Gastroesophageal sphincter (tissue), 4 donors: ENCODE results near the gene RBFOX2. TPM values are rescaled to one million over a fixed set of nuclear protein-coding genes. Genes with fewer than 3 reads are reported as not detected.

Source experiments
- ATAC-seq: fragments of 150-250 bp; one replicate; pipeline ENCODE4 v1.9.1; 2016; ENCODE audit warnings: mild to moderate bottlenecking, moderate library complexity
- H3K27ac ChIP-seq, 4 donors: fragments of 200-600 bp; sonication (generic) in 3 of 4; 1 replicate in 3 of 4; 2 replicates in 1 of 4; pipeline ENCODE4 v1.5.1; 2016 to 2019
- H3K27me3 ChIP-seq: fragments of 200-600 bp; sonication (generic); one replicate; pipeline ENCODE4 v1.5.1; 2019
- H3K36me3 ChIP-seq, 2 donors: fragments of 200-600 bp; sonication (generic); one replicate each; pipeline ENCODE4 v1.5.1; 2019; ENCODE audit warnings: control low read depth in 1 of 2
- H3K4me1 ChIP-seq, 3 donors: fragments of 200-600 bp; sonication (generic); 1 replicate in 2 of 3; 2 replicates in 1 of 3; pipeline ENCODE4 v1.5.1; 2016 to 2019; ENCODE audit warnings: control low read depth in 2 of 3
- H3K4me3 ChIP-seq, 2 donors: fragments of 200-600 bp; sonication (generic); one replicate each; pipeline ENCODE4 v1.5.1; 2019; ENCODE audit warnings: mild to moderate bottlenecking in 1 of 2, moderate library complexity in 1 of 2
- H3K9me3 ChIP-seq, 3 donors: fragments of 200-600 bp; sonication (generic); one replicate each; pipeline ENCODE4 v1.5.1; 2017 to 2019; ENCODE audit warnings: control low read depth in 2 of 3
- CTCF ChIP-seq, 4 experiments: fragments of 200-600 bp in 2 of 4; fragments of 450-650 bp in 2 of 4; sonication (generic) in 1 of 4; IDR thresholded peaks; one replicate each; pipeline ENCODE4 v1.5.1; 2017 to 2019; ENCODE audit warnings: antibody characterized with exemption in 4 of 4, mild to moderate bottlenecking in 2 of 4, moderate library complexity in 2 of 4
- EP300 ChIP-seq: sonication (generic); formaldehyde crosslinking; IDR thresholded peaks from one replicate; pipeline ENCODE4 v1.6.1; 2017; ENCODE audit warnings: antibody characterized with exemption, mild to moderate bottlenecking
- POLR2A ChIP-seq, 2 donors: fragments of 450-650 bp; IDR thresholded peaks; one replicate each; pipeline ENCODE4 v1.6.1; 2017; ENCODE audit warnings: antibody characterized with exemption in 2 of 2, mild to moderate bottlenecking in 2 of 2, moderate library complexity in 1 of 2
- POLR2AphosphoS5 ChIP-seq: sonication (generic); formaldehyde crosslinking; IDR thresholded peaks from one replicate; pipeline ENCODE4 v1.6.1; 2017; ENCODE audit warnings: antibody characterized with exemption
- WGBS, 2 donors: methylation state at CpG; one replicate each; pipeline ENCODE4 v1.1.5; 2018; ENCODE audit warnings: low coverage in 1 of 2; 5-methylcytosine and 5-hydroxymethylcytosine counted together
- total RNA-seq, 4 donors: library from RNA; depleted of rRNA; stranded (reverse); fragments of >200 nt; gene quantifications; one replicate each; pipeline ENCODE4 v1.1.0, GENCODE V29; 2016

The RBFOX2 gene
- total RNA-seq, 4 donors from 2014 or later: 120 to 197 (median 169) TPM

- no peak for ATAC-seq
- H3K4me1 ChIP-seq: peaks cover 0 to 2% (median 0%) of the 10 kb centered on the region in 3 donors
These were observed 267.6 kb downstream of the RBFOX2 start for GRCh38 chr22:35761037-35761436.

GRCh38 chr22:35758394-35758793 lies 270.2 kb downstream of the RBFOX2 start:
- no peaks in the 10 kb centered on the region for H3K4me1 ChIP-seq
- no peaks in the 10 kb centered on the region for H3K9me3 ChIP-seq
- H3K36me3 ChIP-seq: peaks cover 4 to 44% of the 10 kb centered on the region in 2 donors
- 61 to 67% methylated on average over 1 of the region's 1 CpG for WGBS, 2 donors
- no peak for TF ChIP-seq EP300
- no peak overlapping the region for H3K4me3 ChIP-seq
- H3K27me3 ChIP-seq: no peaks in the 10 kb centered on the region
- no peak overlapping the region for H3K27ac ChIP-seq
- no peak for ATAC-seq

More at GRCh38 chr22:35761037-35761436, 267.6 kb downstream of the RBFOX2 start:
- Histone ChIP-seq H3K27me3 (no peaks in the 10 kb centered on the region), H3K27ac (no peak overlapping the region), H3K4me3 (no peak overlapping the region), H3K9me3 (no peaks in the 10 kb centered on the region), H3K36me3 (peaks cover 0 to 31% of the 10 kb centered on the region in 2 donors)
- WGBS, 2 donors: 92 to 100% methylated on average over 1 of the region's 1 CpG
- TF ChIP-seq POLR2AphosphoS5 (no peak), CTCF (IDR thresholded peaks at IDR 0.05) (peak in 3 of 4 experiments; percentile 4 to 46 (median 14))

GRCh38 chr22:35756722-35757121 lies 271.9 kb downstream of the RBFOX2 start:
- 90 to 100% methylated on average over 1 of the region's 1 CpG for WGBS, 2 donors
- H3K4me1 ChIP-seq: peaks cover 0 to 13% (median 0%) of the 10 kb centered on the region in 3 donors
- no peak for TF ChIP-seq CTCF (IDR thresholded peaks at IDR 0.05)
- TF ChIP-seq POLR2A (IDR thresholded peaks at IDR 0.05): no peak
- H3K27ac ChIP-seq: no peak overlapping the region
- ATAC-seq: no peak
- peaks cover 4 to 51% of the 10 kb centered on the region in 2 donors for H3K36me3 ChIP-seq
- no peak overlapping the region for H3K4me3 ChIP-seq
- H3K9me3 ChIP-seq: no peaks in the 10 kb centered on the region
- no peaks in the 10 kb centered on the region for H3K27me3 ChIP-seq

- TF ChIP-seq POLR2AphosphoS5: no peak
- no peak for TF ChIP-seq POLR2A (IDR thresholded peaks at IDR 0.05)
- TF ChIP-seq CTCF (IDR thresholded peaks at IDR 0.05): no peak
- no peak for TF ChIP-seq EP300
- H3K27me3 ChIP-seq: no peaks in the 10 kb centered on the region
- 83 to 100% methylated on average over 2 of the region's 2 CpGs for WGBS, 2 donors
- H3K4me3 ChIP-seq: no peak overlapping the region
- peaks cover 4 to 40% of the 10 kb centered on the region in 2 donors for H3K36me3 ChIP-seq
- peaks cover 0 to 13% (median 0%) of the 10 kb centered on the region in 3 donors for H3K4me1 ChIP-seq
- H3K9me3 ChIP-seq: no peaks in the 10 kb centered on the region
- no peak for ATAC-seq
- H3K27ac ChIP-seq: no peak overlapping the region
These were observed 273.9 kb downstream of the RBFOX2 start for GRCh38 chr22:35754761-35755160.

GRCh38 chr22:35752863-35753189 lies 275.8 kb downstream of the RBFOX2 start:
- TF ChIP-seq POLR2AphosphoS5 (no peak), CTCF (IDR thresholded peaks at IDR 0.05) (no peak), EP300 (no peak), POLR2A (IDR thresholded peaks at IDR 0.05) (no peak)
- H3K36me3 ChIP-seq: peaks cover 4 to 29% of the 10 kb centered on the region in 2 donors
- H3K27me3 ChIP-seq: no peaks in the 10 kb centered on the region
- no peaks in the 10 kb centered on the region for H3K9me3 ChIP-seq
- peak overlapping the region in 1 of 4 donors; percentile 2 for H3K27ac ChIP-seq
- peaks cover 0 to 27% (median 2%) of the 10 kb centered on the region in 3 donors for H3K4me1 ChIP-seq
- H3K4me3 ChIP-seq: no peak overlapping the region
- no peak for ATAC-seq
- WGBS, 2 donors: 63 to 70% methylated on average over 3 of the region's 3 CpGs
